Stimulated activated CD4-positive, alpha-beta T cell treated with anti-CD3 and anti-CD28 coated beads, Interleukin-1b, Interleukin-23, amount 100 ng/mL, for 4 hours (primary cell): ENCODE data around the gene ATP11B.
"Not testable (repeated sequence)": the region's sequence is repeated elsewhere in the genome, so short reads cannot be mapped to it uniquely, and the experiment has no call there.

Experiments
- DNase-seq, 2 donors: peaks; one replicate each; pipeline ENCODE4 v3.0.0-alpha.2; 2020; ENCODE audit warnings: low read depth in 2 of 2

The ATP11B gene

DNA sequence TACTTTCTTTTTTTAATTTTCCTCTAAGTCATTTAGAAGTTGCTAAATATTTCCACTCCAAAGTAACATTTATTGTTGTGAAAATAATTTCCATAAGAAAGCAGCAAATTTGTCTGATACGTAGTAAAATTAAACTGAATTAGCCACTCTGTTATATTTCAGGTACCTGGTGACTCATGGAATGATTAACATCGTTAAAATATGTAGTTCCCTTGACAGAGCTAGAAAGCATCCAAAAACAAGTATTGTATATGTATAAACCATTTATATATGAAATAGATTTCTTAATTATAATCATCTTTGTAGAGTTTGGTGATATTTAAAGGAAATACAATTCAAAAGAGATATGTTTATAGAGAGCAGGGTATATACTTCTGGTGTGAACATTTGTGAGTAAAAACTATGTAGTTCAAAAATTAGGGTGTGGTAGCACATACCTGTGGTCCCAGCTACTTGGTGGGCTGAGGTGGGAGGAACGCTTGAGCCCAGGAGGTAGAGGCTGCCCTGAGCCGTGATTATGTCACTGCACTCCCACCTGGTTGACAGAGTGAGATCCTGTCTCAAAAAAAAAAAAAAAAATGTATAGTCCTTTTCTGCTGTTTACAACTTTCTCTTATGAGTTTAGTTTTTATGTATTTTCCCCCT, 36.6 kb downstream of the ATP11B start:
- no peak for DNase-seq

DNA sequence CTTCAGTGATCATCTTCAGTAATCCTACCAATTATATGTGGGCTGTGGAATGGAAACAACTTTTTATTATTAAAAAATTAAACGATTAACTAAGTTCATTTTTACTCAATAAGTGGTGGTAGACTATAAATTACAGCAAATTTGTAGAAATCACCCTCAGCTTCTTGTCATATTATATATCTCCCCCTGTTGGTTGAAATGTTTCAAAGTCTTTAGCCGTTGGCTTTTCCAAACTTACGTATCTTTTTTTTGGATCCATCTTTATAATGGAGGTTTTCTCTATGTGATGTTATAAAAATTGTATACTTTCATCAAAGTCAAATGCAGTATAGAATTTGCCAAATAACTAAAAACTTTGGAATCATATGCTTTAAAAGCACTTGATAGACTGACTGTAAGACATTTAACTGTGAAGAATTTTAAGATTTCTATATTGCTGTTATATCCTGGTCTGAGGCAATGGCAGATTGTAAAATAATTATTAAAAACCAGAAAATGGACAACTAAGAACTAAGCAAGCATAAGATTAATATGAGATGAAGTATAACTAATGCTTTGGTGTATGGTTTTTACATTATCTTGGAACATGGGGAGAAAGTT, 44.7 kb downstream of the ATP11B start:
- DNase-seq = no peak

DNA sequence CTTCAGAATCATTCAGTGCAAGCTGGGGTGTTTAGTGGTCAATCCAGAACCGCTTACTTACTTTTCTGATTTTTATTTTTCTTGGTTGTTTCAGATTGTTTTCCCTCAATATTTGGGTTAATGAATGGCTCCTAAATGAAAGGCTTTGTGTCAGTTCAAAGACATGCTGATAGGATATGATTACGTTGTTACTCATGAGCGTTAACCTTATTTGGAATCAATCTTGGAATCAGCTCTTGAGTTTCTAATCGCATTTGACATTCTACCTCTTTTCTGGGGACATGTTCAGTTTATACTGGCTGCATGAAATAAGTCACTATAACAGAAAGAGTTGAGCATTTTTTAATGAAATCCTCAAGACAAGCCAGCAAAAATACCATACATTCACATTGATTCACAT, 50.2 kb downstream of the ATP11B start:
- no peak for DNase-seq

DNA sequence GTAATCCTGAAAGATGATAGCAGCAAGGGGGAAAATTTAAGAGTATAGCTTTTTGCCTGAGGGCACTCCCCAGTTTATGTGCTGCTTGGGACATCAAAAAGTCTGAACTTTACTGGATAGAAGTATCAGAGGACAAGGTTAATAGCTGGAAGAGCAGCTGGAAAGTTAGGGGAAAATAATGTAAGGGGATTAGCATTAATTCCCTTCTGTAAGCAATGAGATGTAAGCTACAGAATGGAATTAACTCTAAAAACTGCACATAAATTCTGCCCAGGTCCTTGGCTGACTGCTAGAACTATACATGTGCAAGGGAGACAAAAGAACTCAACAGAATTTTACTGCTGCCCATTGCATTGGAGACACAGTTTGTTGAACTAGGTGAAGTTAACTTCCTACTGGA, 55.6 kb downstream of the ATP11B start:
- no peak for DNase-seq

DNA sequence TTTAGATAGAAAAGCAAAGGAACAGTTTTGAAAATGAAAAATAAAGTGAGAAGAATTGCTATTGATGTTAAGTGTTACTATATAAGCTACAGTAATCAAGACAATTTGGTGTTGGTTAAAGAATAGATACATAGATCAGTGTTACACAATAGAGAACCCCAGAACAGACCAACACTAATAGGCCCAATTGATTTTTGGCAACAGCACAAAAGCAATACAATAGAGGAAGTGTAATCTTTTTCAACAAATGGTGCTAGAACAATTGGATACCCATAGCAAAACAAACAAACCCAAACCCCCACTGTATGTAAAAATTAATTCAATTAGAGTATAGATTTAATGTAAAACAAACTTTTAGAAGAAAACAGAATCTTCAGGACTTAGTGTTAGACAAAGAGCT, 61.8 kb downstream of the ATP11B start:
- no peak for DNase-seq

DNA sequence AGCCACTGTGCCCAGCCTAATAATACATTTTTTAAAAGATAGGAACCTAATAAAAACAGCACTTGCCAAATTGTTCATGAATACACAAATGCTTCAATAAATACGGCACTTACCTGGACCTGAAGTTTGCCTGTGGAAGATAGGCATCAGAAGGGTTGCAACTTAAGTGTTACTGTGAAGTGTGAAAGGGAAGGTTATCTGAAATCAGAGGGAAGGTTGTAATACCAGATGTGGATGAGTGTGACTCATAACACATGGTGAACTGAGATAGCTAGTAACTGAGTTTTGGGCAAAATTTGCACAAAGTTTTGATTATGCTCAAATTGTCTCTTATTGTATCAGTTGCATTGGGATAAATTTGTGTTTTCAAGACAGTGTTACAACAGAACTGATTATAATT, 68.0 kb downstream of the ATP11B start:
- no peak for DNase-seq

DNA sequence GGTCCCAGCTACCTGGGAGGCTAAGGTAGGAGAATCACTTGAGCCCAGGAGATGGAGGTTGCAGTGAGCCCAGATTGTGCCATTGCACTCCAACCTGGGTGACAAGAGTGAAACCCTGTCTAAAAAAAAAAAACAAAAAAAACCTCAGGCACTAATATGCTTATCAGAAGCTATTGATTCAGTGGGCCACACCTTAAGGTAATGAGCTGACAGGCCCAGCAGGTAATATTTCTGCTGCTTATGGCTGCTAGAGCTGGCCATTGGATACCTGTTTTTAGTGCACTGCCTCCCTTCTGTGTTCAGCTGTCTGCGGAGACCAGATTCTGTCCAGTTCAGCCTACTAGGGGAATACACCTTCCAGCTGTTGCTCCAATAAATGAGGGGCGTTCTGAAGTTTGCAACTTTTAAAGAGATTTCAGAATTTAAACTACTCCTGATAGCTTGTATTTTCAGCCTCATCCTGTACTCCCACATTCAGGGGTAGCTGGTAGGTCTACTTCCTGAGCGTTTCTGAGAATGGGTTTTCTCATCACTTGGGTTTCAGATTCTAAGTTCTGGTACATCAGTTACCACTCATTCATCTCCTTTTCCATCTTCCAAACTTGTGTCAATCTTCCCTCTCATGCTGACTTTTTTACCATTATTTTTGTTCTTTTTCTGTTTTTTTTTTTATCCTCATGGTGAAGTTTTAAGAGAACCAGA, 69.0 kb downstream of the ATP11B start:
- DNase-seq = no peak

DNA sequence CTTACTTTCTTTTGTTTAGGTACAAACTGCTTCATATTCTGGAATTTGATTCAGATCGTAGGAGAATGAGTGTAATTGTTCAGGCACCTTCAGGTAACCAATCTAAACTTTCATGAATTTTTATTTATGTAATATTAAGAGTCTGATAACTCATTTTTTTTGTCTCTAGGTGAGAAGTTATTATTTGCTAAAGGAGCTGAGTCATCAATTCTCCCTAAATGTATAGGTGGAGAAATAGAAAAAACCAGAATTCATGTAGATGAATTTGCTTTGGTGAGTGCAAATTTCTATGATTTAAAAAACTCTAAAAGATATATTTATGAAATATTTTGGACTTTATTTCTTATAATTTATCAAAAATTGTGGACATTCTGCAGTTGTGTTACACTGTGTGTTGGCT, 75.8 kb downstream of the ATP11B start:
- DNase-seq = no peak

DNA sequence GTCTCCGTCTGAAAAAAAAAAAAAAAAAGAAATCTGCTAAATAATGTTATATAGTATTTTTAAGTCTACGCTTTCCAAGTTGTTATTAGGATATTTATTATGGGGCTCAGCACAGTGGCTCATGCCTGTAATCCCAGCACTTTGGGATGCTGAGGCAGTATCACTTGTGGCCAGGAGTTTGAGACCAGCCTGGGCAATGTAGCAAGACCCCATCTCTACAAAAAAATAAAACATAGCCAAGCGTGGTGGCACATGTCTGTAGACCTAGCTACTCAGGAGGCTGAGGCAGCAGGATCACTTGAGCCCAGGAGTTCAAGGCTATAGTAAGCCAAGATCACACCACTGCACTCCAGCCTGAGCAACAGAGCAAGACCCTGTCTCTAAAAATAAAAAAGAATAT, 77.6 kb downstream of the ATP11B start:
- DNase-seq = not testable (repeated sequence)

DNA sequence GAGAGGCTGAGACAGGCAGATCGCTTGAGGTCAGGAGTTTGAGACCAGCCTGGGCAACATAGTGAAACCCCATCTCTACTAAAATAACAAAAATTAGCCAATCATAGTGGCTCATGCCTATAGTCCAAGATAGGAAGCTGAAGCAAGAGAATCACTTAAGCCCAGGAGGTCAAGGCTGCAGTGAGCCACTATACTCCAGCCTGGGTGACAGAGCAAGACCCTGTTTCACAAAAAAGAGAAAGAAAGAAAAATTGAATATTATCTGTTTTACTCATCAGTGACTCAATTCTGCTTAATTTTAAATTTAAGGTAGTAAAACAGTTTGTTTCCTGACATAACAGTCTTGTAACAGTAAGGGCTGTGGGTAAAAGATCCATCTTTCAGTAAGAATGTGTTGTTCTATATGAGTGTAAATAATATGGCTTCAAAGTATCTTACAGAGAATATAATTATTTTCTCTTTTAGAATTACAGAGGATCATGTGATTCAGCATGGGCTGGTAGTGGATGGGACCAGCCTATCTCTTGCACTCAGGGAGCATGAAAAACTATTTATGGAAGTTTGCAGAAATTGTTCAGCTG, 85.8 kb downstream of the ATP11B start:
- no peak for DNase-seq

DNA sequence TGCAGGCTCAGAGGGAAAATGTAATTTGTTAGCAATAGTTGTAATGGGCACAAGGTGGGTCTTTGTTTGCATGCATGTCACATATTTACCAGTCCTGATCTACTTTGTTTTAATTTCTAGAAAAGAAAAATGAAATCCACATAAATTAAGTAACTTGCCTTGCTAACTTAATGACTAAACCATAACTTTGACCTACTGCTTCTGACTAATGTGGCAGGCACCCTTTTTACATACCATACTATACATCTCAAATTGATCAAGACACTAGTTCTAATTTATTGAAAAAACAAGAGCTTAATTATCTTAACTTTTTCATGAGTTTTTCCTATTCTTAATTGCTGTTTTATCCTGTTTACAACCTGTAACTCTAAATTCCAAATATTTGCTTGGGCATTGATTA, 93.2 kb downstream of the ATP11B start:
- DNase-seq = no peak

DNA sequence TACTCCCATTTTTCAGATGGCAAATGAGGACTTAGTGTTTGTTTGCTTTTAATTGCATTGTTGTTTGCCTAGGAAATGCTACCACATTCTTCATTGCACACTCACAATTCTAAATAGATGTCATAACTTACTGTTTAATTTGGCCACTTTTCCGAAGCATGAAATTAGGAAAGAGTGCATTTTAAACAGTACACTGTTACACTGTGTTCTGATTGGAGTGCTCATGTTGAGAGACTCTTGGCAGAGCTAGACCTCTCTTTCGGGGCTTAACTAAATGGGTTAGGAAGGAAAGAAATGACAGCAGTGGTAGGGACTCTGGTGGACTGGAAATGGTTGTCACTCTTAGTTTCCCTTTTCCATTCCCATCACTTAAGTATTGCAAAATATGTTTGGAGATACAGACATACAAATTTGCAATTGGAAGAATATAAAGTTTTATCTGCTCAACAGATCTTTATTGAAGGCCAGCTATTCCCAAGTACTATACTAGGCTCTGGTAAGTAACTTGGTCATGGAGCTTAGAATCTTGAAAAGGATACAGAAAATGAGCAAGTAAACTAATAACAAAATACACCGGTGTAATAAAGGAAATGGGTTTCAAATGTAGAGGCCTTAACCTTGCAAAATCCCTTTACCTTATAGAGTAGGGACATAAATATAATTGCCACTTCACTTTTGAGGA, 96.8 kb downstream of the ATP11B start:
- no peak for DNase-seq

DNA sequence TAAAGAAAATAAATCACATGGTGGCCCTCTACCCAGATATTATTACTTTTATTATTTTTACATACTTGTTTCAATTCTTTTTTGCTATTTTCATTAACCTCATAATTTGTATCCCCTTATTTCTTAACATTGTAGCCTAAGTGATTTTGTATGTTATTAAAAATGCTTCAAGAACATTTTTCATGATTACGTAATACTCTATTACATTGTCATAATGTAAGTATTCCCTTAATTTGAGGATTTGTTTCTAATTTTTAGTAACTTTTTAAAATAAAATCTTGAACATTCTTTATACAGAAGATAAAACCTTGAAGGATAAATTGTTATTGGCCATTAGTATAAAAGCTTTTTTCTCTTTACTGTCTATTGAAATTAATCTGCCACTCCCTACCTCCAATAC, 98.1 kb downstream of the ATP11B start:
- no peak for DNase-seq

DNA sequence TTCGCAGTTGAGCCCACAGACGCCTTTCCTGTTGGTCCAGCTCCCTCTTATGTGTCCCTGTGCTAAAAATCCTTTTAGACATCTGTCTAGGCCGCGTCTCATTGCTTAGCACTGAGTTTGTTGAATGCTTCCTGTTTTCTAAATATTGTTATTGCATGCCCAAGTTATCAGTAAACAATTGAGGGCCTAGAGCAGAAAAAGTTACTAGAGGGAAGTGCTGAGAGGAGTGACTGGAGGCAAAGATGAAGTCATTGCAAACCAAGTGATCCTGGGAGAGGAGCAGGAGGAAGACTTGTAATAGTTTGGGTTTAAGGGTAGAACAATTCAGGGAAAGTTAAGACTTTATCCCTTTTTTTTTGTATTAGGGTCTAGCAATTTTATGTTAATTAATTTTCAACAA, 98.9 kb downstream of the ATP11B start:
- no peak for DNase-seq

DNA sequence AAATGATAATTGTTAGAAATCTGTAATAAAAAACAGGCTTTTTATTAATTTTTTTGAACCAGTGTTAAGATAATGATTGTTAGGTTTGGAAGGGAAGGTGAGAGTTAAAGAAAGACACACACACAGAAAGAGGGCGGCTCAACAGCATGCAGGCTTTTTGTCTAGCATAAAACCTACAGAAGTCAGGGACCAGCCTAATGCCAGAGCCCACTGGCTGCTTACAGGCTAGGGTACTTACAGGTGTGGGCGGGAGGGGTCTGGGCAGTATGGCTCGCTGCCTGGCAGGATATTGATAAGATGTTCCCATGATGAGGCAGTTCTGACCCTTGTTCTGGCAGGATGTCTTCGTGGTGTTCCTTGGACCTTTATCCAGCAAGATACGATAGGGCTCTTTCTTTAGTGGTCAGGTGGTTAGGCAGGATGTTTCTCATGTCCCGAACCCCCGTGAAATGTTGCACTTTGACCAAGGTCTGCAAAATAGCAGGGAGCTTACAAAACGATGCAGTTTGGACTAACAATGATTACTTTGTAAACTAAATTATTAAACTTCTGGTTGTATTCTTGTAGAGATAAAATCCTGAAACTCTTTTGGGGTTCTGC, 102.3 kb downstream of the ATP11B start:
- DNase-seq = no peak

DNA sequence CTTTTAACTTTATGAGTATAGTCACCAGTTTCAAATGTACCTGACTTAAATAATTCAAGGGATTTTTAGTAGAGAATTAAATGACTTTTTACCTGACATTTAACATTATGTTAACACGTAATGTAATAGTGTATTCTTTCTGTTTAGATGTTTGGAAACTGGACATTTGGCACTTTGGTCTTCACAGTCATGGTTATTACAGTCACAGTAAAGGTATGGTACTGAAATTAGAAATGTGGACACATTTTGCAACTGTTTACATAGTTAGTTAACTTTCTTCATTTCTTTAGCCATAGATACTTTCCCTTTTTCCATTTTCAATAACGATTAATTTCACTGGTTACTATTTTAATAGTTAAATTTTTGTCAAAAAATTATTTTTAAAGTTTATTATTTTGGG, 103.2 kb downstream of the ATP11B start:
- no peak for DNase-seq

DNA sequence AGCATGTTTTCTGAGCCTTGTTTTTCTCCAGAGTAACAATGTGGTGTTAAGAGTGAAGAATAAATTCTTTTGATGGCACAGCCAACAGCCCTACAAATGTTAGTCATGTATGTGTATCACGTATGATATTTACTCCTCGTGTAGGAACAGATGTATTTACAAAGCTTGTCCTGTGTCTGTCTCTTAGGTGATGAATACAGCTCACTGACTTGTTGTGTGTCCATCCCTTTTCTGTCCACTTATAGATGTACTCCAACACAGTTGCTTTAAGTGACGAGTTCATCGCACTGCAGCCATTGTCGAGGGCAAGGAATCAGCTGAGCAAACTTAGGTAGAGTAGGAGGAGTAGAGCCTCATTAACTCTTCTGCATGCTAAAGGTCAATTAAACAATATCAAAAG, 108.9 kb downstream of the ATP11B start:
- no peak for DNase-seq

DNA sequence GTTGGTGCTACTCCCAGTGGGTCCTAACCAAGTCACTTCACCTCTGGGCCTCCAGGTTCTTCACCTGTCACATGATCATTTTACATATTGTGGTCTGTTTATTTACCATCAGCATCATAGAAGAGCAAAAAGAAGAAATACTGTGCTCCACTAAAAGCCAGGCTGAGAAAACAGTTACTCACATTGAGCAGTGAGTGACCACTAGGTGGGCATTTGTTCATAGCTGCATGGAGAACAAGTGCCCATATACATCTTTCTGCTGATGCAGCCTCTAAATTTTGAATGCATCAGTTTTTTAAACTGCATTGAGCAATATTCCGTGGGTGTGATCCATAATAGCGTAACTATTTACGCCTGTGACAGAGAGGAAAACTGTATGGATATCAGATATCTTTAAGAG, 110.9 kb downstream of the ATP11B start:
- no peak for DNase-seq

DNA sequence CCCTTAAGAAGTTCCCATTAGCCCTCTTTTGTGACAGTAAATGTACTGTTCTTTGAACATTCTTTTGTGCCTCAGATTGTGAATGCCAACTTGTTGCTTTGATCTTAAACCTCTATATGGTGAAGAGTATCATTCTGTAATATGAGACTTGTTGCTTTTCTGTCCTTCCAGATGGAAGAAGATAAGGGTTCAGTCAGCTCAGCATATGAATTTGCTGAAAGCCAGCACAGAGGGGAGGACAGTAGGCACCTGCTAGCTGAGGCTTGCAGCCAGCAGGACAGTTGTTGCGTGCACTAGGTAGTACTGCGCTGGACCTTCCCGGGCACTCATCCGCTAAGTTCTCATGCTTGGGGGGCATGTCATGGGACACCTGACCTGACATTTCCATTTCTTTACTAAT, 112.3 kb downstream of the ATP11B start:
- DNase-seq = no peak

DNA sequence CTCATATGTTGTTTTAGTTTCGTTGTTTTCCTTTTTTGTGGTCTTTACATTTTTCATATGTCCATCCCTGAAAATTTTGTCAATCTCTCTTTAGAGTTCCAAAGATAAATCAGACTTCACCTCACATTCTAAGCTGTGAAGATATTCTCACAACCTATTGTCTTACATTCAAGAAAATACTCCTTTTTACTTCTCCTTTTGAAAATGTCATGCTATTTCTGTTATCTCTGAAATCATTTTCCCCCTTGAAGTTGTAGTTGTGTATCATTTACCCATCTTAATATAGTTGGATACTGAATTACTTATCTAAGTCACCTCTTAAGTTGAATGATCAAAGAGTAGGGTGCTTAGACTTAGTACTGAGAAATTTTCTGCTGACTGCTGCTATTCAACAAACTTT, 112.7 kb downstream of the ATP11B start:
- no peak for DNase-seq

DNA sequence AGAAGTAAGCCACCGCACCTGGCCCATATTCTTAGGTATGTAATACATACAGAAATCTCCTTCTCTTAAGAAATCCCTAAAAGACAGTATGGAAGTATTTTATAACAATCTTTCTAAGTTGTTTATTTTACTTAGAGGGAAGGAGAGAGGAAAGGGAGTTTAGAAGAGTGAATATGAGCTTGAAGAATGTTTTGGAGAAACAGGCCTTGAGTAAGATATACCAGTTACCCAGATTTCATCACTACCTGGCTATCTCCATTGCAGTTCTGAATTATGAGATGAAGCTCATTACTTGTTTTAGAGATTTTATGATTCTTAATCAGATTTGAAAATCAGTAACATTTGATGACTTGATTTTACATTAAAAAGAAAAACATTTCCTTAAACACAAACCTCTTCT, 115.2 kb downstream of the ATP11B start:
- DNase-seq = no peak
